HG03442 (cell line): Measurements from ENCODE around the gene TMEM254.
"Not testable (repeated sequence)": the region's sequence is repeated elsewhere in the genome, so short reads cannot be mapped to it uniquely, and the experiment has no call there.

Source experiments
- ATAC-seq: cut with Tn5 transposase; IDR thresholded peaks from one replicate; pipeline ENCODE4 v1.9.1; 2021; ENCODE audit warnings: mild to moderate bottlenecking, moderate library complexity; ENCODE audit not compliant: unreplicated experiment

TMEM254 gene

DNA sequence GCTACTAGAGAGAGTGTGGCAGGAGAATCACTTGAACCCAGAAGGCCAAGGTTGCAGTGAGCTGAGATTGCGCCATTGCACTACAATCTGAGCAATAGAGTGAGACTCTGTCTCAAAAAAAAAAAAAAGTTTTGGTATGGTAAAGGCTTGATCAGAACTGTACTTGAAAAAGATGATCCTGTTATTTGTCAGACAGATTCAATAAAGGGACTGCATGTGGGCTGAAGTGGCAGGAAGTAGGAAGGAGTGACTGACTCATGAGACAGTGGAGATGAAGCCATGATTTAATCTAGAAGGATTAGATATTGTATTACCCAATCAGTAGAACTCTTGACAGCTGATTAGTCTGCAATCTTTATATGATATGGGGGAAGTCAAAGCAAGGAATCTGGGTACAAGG lies 2.7 kb upstream of the TMEM254 start:
- ATAC-seq, result no peak

DNA sequence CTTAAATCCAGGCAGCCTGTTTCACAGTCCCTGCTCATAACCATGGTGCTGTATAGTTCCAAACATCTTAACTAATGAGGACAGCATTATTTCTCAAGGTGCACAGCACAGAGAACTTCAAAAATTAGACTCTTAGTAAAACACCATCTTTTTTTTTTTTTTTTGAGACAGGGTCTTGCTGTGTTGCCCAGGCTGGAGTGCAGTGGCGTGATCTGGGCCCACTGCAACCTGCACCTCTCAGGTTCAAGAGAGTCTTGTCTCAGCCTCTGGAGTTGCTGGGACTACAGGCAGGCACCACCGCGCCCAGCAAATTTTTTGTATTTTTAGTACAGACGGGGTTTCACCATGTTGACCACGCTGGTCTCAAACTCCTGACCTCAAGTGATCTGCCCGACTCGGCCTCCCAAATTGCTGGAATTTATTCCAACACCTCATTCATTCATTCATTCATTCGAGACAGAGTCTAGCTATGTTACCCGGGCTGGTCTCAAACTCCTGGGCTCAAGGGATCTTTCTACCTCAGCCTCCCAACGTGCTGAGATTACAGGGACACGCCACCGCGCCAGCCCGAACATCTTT lies 507 bp upstream of the TMEM254 start:
- no peak for ATAC-seq

DNA sequence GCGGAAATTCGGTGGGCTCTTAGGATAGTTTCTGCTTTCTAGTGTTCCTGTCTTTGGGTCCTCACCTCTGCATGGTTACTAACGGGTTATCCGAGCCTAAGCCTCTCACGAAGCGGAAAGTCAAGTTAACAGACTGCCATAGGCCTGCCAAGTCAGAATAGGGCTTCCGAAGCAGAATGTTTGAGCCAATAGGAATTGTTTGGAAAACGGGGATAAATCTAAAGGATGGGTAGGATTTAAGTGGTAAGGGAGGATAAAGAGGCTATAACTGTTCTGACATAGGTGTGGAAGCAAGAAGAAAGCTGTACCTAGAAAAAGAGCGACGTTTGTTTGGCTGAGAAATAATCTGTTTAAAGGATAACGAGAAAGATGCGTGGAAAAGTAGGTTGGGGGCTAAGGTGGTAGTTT lies 851 bp downstream of the TMEM254 start:
- no peak for ATAC-seq

DNA sequence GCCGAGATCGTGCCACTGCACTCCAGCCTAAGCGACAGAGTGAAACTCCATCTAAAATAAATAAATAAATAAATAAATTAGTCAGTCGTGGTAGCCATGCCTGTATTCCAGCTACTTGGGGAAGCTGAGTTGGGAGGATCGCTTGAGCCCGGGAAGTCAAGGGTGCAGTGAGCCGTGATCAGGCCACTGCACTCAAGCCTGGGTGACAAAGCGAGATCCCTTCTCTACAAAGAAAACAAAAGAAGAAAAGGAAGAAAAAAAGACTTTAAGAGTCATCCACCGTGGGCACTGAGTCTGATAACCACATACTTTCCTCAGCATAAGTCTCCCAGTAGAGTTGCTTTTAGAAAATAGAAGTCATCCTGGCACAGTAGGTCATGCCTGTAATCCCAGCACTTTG lies 2.6 kb downstream of the TMEM254 start:
- no peak for ATAC-seq

DNA sequence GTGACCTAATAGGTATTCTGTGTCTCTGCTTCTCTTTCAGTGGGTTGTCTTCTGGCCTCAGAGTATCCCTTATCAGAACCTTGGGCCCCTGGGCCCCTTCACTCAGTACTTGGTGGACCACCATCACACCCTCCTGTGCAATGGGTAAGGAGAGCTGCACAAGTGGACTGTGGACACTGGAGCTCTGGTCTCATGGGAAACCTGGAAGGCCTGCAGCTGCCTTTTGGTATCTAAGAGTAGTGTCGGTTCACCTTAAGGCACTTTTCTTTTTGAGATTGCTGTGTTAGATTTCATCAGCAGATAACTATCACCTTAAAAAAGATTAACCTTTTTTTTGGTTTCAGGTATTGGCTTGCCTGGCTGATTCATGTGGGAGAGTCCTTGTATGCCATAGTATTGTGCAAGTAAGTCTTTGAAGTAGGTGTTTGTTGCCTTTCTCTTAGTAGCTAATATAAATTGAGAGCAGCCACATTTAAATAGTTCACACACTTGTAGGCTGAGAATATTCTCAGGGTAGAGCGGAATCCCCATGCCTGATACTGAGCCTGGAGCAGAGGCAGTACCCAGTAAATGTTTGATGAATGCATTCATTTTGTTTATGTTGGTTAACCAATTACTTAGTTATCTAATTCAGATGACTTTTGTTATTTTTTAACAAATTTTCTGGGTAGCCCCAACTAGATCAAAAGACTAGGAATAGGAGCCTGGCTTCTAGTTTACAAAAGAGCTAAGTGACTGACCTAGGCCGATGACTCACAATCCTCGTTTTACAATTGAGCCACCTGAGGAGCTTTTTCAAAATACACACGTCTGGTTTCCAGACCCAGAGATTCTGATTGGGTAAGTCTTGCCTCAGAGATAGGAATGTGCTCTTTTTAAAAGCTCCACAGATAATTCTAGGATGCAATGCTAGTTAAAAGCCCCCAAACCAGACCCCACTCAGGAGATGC lies 3.6 kb downstream of the TMEM254 start:
- no peak for ATAC-seq

DNA sequence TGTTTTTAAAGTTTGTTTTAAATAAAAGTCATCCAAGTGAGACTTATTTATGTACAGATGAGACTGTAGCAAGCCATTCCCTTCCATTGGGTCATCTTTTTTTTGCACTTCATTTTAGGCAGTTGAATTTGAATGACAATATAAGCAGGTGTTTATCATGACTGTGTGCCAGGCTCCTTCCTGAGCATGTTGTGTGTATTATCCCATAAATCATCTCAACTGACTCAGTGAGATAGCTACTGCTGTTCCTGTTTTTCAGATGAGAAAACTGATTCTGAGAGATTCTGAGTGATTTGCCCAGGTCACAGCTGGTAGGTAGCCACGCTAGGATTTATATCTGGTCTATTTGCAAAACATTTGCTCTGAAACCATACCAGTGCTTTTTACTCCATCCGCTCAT lies 11.7 kb downstream of the TMEM254 start:
- no peak for ATAC-seq

DNA sequence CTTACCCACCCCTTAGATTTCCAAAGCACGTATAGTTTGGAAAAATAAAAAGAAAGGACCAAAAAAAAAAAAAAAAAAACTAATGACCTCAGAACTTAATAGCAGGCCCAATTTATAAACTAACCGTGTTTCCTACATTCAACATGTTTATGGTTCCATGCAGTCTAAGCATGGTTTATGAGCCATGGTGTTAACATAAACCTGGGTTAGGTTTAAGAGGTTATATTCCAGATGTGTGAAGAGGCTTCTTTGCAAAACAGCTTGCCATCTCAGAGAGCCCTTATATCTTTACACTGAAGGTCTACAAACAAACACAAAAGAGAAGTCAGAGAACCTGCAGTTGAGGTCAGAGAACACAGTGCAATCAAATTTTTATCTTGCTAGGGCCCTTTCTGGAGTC lies 15.8 kb downstream of the TMEM254 start:
- ATAC-seq, result no peak

DNA sequence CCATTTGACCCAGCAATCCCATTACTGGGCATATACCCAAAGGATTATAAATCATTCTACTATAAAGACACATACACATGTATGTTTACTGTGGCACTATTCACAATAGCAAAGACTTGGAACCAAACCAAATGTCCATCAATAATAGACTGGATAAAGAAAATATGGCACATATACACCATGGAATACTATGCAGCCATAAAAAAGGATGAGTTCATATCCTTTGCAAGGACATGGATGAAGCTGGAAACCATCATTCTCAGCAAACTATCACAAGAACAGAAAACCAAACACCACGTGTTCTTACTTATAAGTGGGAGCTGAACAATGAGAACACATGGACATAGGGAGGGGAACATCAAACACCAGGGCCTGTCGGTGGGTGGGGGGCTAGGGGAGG lies 19.8 kb downstream of the TMEM254 start:
- not testable (repeated sequence) for ATAC-seq

DNA sequence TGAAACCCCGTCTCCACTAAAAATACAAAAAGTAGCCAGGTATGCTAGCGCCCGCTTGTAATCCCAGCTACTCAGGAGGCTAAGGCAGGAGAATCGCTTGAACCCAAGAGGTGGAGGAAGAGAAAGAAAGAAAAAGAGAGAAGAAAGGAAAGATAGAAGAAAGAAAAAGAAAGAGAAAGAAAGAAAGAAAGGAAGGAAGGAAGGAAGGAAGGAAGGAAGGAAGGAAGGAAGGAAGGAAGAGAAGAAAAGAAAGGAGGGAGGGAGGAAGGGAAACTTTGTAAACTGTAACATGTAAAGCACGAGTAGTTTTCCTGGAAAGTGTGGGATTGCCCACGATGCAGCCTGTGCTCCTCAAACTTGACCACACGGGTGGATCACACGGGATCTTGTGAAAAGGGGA lies 20.8 kb downstream of the TMEM254 start:
- not testable (repeated sequence) for ATAC-seq

DNA sequence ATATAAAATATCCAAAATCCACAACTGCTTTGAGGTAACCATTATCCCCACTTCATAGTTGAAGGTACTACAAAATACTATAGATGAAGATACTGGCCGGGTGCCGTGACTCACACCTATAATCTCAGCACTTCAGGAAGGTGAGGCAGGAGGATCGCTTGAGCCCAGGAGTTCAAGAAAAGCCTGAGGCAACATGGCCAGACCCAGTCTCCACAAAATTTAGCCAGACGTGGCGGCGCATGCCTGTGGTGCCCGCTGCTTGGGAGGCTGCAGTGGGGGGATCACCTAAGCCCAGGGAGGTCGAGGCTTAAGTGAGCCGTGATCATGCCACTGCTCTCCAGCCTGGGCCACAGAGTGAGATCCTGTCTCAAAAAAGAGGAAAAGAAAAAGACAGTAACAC lies 21.7 kb downstream of the TMEM254 start:
- ATAC-seq, result no peak

DNA sequence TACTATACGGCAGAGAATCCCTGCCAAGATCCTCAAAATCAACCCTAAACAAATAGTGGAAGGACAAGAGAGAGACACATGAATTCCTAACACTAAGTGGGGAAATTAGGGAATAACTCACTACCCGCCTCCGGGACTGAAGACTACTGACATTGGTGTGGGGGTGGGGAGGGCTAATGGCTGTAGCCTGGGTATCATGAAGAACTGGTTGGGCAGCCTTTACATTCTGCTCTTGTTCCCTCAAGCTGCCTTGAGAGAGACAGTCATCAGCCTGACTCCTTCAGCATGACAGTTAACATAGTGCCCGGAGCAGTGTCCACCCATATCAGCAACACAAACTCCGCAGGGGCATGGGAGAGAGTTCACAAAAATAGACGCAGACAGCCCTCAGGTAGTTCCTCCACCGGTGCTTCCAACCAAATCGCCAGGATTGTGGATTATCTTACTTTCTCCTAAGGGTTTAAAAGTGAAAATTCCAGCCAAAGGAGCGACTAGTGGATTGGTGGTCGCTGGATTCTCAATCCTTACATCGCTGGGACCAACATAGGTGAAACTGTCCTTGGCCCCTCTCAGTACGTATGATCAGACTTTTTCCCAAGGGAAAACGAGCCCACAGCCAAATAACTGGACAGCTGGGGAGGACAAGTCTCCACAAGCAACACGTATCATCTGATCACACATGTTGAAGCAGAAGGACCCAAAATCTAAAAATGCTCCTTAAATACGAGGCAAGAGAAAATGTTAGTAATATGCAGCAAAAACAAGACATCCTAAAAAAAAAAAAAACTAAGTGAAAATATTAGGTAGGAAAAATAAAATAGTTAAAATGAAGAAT lies 22.6 kb downstream of the TMEM254 start:
- ATAC-seq, result no peak

DNA sequence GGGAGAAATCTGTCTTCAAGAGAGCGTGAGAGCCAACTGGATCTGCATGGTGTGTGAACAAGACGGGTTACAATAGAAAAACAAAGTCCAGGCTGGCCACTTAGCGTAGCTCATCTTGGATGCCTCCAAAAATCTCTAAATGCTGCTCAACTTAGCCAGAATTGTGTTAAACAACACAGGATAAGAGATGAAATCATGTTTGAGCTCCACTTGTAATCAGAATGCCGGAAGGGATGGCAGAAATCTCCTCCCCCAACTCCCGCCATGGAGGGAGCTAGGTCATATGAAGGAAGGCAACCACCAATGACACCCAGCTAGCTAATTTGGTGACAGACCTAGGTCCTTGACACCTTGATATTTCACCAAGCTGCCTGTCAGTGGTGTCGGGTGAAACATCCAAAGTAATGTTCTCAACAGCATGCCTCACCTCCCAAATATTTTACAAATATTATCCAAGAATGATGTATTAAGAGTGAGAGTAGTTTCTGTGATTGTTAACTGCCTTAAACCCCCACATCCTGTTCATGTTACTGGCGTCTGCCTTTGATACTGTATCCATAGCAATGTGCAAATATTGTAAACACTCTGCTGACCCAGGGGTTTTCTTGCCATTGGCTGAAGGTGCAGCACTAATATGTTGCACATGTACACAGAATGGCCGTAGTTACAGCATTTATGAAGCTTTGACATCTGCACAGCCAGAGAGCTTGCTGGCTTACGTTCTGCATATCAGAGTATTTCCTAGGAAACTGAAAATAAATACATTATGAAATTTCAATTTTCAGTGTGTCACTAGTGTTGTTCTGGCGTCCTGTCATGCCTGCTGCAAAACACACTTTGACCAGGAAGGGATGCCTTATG lies 25.8 kb downstream of the TMEM254 start:
- ATAC-seq, result no peak

DNA sequence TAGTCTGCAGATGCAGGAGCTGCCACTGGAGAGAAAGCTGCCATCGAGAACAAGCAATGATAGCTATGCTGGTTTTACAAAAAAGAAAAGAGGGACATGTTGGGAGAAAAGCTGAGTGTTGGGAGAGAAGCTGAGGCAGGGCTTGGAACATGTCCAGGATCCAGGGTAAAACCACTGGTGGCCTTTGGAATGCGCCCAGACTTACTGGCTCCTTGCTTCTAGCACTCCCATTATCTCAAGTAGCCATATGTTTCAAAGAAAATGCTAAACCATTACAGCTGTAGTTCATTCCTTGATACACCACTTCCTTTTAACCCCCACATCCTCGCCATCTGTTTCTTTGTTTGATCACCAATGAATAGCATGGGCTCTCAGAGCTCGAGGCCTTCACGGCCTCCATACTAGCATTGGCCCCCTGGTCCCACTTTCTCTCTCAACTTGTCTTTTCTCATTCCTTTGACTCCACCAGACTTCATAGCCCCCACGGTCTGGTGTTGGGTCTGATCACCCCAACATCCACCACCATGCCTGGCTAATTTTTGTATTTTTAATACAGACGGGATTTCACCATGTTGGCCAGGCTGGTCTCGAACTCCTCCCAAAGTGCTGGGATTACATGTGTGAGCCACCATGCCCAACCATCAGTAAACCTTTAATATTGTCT lies 30.2 kb downstream of the TMEM254 start:
- no peak for ATAC-seq

DNA sequence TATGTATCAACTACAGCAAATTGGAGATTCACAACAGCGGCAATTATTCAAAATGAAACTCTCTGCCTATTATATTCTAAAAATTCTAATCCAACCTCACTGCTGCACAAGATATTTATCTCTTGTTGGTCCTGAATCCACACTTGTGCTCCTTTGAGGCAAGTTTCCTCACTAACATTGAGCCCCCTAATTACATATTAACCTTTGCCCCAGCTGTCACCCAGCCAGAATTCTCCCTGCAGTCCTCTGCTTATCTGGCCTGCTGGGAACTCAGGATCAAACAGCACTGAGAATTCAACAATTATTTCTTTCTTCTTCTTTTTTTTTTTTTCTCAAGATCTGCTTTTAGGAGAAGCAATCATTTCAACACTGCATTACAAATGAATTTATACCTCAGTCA lies 32.5 kb downstream of the TMEM254 start:
- ATAC-seq, result no peak

DNA sequence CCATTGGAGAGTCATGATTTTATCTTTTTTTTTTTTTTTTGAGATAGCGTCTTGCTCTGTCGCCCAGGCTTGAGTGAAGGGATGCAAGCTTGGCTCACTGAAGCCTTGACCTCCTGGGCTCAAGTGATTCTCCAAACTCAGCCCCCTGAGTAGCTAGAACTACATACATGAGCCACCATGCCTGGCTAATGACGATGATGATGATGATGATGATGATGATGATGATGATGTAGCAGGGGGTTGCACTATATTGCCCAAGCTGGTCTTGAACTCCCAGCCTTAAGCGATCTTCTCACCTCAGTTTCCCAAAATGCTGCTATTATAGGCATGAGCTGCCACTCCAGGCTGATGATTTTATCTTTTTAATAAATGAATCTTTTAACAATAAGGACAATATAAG lies 40.2 kb downstream of the TMEM254 start:
- no peak for ATAC-seq

DNA sequence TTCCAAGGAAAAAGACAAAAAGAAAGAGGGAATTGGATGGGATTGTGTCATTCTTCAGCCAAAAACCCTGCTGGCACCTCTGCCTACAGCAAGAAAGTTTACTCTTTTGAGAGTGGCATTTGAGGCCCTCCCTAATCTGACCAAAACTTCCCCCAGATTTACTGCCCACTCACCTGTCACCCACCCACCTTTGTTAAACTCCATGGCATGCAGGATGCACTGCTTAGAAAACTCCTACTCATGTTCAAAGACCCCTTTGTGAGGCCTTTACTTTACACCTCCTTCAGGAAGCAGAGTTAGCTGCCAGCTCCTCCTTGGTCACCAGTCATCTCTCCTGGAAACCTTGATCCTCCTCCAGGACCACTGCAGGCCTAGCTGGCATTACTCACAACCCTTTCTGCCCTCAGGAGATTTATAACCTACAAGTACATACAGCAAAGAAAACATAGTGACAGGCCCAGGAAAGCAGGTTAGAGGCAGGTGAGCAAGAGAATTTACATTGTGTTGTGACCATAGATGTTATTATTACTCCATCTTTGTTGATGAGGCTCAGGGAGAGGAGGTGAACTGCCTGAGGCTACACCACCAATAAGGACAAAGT lies 43.7 kb downstream of the TMEM254 start:
- ATAC-seq, result no peak

DNA sequence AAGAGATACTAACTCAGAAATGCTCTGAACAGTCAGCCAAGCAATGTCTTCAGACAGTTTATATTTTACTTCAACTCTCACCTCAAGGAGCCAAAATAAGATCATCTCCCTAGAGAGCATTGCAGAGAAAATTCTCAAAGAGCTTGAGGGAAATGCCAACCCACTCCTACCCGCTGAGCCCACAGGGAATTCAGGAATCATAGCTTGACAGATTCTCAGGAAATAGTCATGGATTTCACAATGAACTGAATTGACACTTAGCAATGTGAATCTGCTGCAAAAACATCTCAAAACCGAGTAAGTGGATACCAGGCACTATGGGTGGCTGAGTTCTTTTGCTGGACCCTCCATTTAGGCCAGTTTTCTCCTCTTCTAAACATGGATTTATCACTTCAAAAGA lies 44.3 kb downstream of the TMEM254 start:
- ATAC-seq, result no peak

DNA sequence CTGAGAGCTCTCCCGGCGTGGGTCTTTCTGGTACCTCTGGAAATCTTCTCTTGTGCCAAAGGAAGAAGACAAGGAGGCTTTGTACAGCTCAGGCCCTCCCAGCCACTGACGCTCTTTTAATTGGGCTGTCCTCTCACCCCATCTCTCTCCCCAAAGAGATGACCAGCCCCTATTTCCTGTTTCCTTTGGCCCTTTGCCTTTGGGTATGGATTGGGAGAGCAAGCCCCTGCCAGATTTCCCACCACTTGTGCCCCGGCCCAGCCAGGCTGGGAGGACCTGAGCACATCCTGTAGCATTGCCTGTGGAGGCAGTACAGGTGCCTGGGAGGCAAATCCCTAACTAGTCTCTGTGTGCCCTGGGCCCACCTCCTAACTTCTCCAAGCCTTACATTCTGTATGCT lies 48.4 kb downstream of the TMEM254 start:
- ATAC-seq, result no peak

DNA sequence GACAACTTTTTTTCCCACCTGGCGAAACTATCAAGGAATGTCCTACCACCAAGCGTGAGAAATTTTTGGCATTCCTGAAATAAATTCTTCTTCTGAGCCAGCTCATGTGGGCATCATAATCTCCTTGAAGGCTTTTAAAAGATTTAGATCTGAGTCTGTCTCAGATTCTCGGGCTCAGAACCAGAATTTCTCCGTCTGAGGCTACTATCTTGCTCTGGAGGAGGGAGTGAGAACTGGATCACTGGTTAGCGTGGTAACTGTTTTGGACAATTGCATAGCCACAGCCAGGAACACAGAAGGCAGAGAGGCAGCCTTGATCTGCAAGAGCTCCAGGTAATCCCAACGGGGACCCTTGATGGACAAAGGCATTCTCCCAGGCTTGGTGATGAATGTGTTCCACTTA lies 53.0 kb downstream of the TMEM254 start:
- no peak for ATAC-seq
